H9 (cell line): ENCODE measurements around the gene FAM229B. TPM values are rescaled to one million over a fixed set of nuclear protein-coding genes. Genes with fewer than 3 reads are reported as not detected.

Source experiments
- DNase-seq: peaks from one replicate; pipeline ENCODE4 v3.0.0-alpha.2; 2017
- H2AFZ ChIP-seq: one replicate; pipeline ENCODE4 v1.6.1; 2013; ENCODE audit warnings: mild to moderate bottlenecking, low read length, control low read depth, moderate library complexity
- H2AK5ac ChIP-seq: 2 replicates; pipeline ENCODE4 v1.6.1; 2013; ENCODE audit warnings: low read length, control low read depth, mixed read lengths; ENCODE audit not compliant: insufficient read length
- H2BK120ac ChIP-seq: one replicate; pipeline ENCODE4 v1.6.1; 2013; ENCODE audit warnings: low read depth, mild to moderate bottlenecking, low read length, control low read depth, inconsistent platforms; ENCODE audit not compliant: poor library complexity, severe bottlenecking
- H2BK12ac ChIP-seq: 2 replicates; pipeline ENCODE4 v1.6.1; 2013; ENCODE audit warnings: low read length, control low read depth, mixed read lengths, low read depth; ENCODE audit not compliant: insufficient read length
- H2BK15ac ChIP-seq: 2 replicates; pipeline ENCODE4 v1.6.1; 2013; ENCODE audit warnings: low read depth, low read length, control low read depth
- H2BK20ac ChIP-seq: one replicate; pipeline ENCODE4 v1.6.1; 2013; ENCODE audit warnings: low read depth, mild to moderate bottlenecking, low read length, control low read depth, inconsistent platforms; ENCODE audit not compliant: poor library complexity, severe bottlenecking
- H2BK5ac ChIP-seq: 2 replicates; pipeline ENCODE4 v1.6.1; 2013; ENCODE audit warnings: low read length, control low read depth, mixed read lengths; ENCODE audit not compliant: insufficient read length
- H3K14ac ChIP-seq: 2 replicates; pipeline ENCODE4 v1.6.1; 2013; ENCODE audit warnings: low read length, control low read depth; ENCODE audit not compliant: insufficient read depth
- H3K18ac ChIP-seq: 2 replicates; pipeline ENCODE4 v1.6.1; 2013; ENCODE audit warnings: low read depth, mild to moderate bottlenecking, mixed read lengths, low read length, control low read depth; ENCODE audit not compliant: insufficient read length
- H3K23ac ChIP-seq: 2 replicates; pipeline ENCODE4 v1.6.1; 2013; ENCODE audit warnings: low read length, control low read depth, mixed read lengths, low read depth; ENCODE audit not compliant: insufficient read length
- H3K23me2 ChIP-seq: 2 replicates; pipeline ENCODE4 v1.6.1; 2013; ENCODE audit warnings: low read depth, mild to moderate bottlenecking, mixed read lengths, low read length, control low read depth; ENCODE audit not compliant: insufficient read length, poor library complexity, severe bottlenecking
- H3K27ac ChIP-seq: 2 replicates; pipeline ENCODE4 v1.5.1; 2013; ENCODE audit warnings: low read length, control low read depth, mixed read lengths, low read depth; ENCODE audit not compliant: insufficient read length
- H3K27me3 ChIP-seq: 2 replicates; pipeline ENCODE4 v1.6.1; 2013; ENCODE audit warnings: low read length, control low read depth, inconsistent platforms; ENCODE audit not compliant: insufficient read depth
- H3K4ac ChIP-seq: 2 replicates; pipeline ENCODE4 v1.6.1; 2013; ENCODE audit warnings: low read depth, mild to moderate bottlenecking, control low read depth, inconsistent platforms, low read length, moderate library complexity
- H3K4me1 ChIP-seq: 2 replicates; pipeline ENCODE4 v1.6.1; 2013; ENCODE audit warnings: low read length, control low read depth, inconsistent platforms; ENCODE audit not compliant: insufficient read depth
- H3K4me2 ChIP-seq: 2 replicates; pipeline ENCODE4 v1.6.1; 2013; ENCODE audit warnings: low read length, control low read depth, mixed read lengths; ENCODE audit not compliant: insufficient read length, insufficient read depth
- H3K56ac ChIP-seq: 2 replicates; pipeline ENCODE4 v1.6.1; 2013; ENCODE audit warnings: low read depth, mild to moderate bottlenecking, mixed read lengths, low read length, control low read depth; ENCODE audit not compliant: insufficient read length
- H3K79me1 ChIP-seq: 2 replicates; pipeline ENCODE4 v1.6.1; 2013; ENCODE audit warnings: low read depth, mild to moderate bottlenecking, moderate library complexity, low read length, control low read depth, inconsistent platforms; ENCODE audit not compliant: insufficient read depth, poor library complexity, severe bottlenecking
- H3K79me2 ChIP-seq: 2 replicates; pipeline ENCODE4 v1.6.1; 2013; ENCODE audit warnings: low read length, control low read depth, inconsistent platforms; ENCODE audit not compliant: insufficient read depth
- H3K9ac ChIP-seq: 2 replicates; pipeline ENCODE4 v1.6.1; 2013; ENCODE audit warnings: low read length, control low read depth, mixed read lengths; ENCODE audit not compliant: insufficient read length; ENCODE audit errors: extremely low read depth
- H3K9me3 ChIP-seq: one replicate; pipeline ENCODE4 v1.6.1; 2013; ENCODE audit warnings: low read depth, low read length, inconsistent platforms; ENCODE audit not compliant: control insufficient read depth
- H3T11ph ChIP-seq: one replicate; pipeline ENCODE4 v1.6.1; 2013; ENCODE audit warnings: mild to moderate bottlenecking, low read length, control low read depth, inconsistent platforms
- H4K20me1 ChIP-seq: one replicate; pipeline ENCODE4 v1.6.1; 2013; ENCODE audit not compliant: control insufficient read depth, insufficient read length, insufficient read depth
- H4K5ac ChIP-seq: 2 replicates; pipeline ENCODE4 v1.6.1; 2013; ENCODE audit warnings: low read depth, mild to moderate bottlenecking, mixed read lengths, low read length, control low read depth; ENCODE audit not compliant: insufficient read length
- H4K8ac ChIP-seq: replicated peaks from 2 replicates; pipeline ENCODE4 v1.6.1; 2013; ENCODE audit warnings: low read length, control low read depth, mixed read lengths, low read depth; ENCODE audit not compliant: insufficient read length
- H4K91ac ChIP-seq: 2 replicates; pipeline ENCODE4 v1.6.1; 2013; ENCODE audit warnings: low read depth, mild to moderate bottlenecking, moderate library complexity, mixed read lengths, low read length, control low read depth; ENCODE audit not compliant: insufficient read length
- H3K27ac Mint-ChIP-seq, 3 experiments: 2 replicates in 2 of 3; 3 replicates in 1 of 3; pipeline ENCODE4 v1.8.0; 2020 to 2021; ENCODE audit warnings: mixed read lengths in 3 of 3, mild to moderate bottlenecking in 1 of 3, moderate library complexity in 1 of 3
- H3K27me3 Mint-ChIP-seq: 2 replicates; pipeline ENCODE4 v1.8.0; 2021; ENCODE audit warnings: low read depth, mild to moderate bottlenecking, moderate library complexity, mixed read lengths
- H3K36me3 Mint-ChIP-seq, 3 experiments: 2 replicates in 2 of 3; 3 replicates in 1 of 3; pipeline ENCODE4 v1.8.0; 2020 to 2021; ENCODE audit warnings: low read depth in 3 of 3, mixed read lengths in 3 of 3; ENCODE audit not compliant: insufficient read depth in 1 of 3
- H3K4me1 Mint-ChIP-seq, 2 experiments: 2 replicates each; pipeline ENCODE4 v1.8.0; 2020; ENCODE audit warnings: mixed read lengths in 2 of 2
- H3K4me3 Mint-ChIP-seq, 2 experiments: 2 replicates in 1 of 2; 3 replicates in 1 of 2; pipeline ENCODE4 v1.8.0; 2020 to 2021; ENCODE audit warnings: mild to moderate bottlenecking in 2 of 2, mixed read lengths in 2 of 2, moderate library complexity in 1 of 2
- H3K9me3 Mint-ChIP-seq, 2 experiments: 2 replicates in 1 of 2; 3 replicates in 1 of 2; pipeline ENCODE4 v1.8.0; 2020; ENCODE audit warnings: mild to moderate bottlenecking in 2 of 2, mixed read lengths in 2 of 2, moderate library complexity in 1 of 2
- WGBS: extraction: QIAGEN DNeasy Blood & Tissue Kit; methylation state at CpG from one replicate; pipeline ENCODE4 v1.1.7; 2013; ENCODE audit warnings: missing lambda C conversion rate, low lambda C conversion rate, mixed read lengths; ENCODE audit not compliant: insufficient read length; ENCODE audit errors: extremely low coverage; 5-methylcytosine and 5-hydroxymethylcytosine counted together
- total RNA-seq: library from RNA; stranded (reverse); gene quantifications from 2 replicates; pipeline ENCODE4 v1.2.1, GENCODE V29; 2021
- TF ChIP-seq, protein P1 (sequence below): fragments of 200-600 bp; sonication (generic); conservative IDR thresholded peaks from 3 replicates; pipeline ENCODE4 v1.8.0; 2021; ENCODE audit warnings: antibody characterized with exemption, mild to moderate bottlenecking

FAM229B gene
- total RNA-seq, 1 experiment from 2014 or later: 8.2 TPM

DNA sequence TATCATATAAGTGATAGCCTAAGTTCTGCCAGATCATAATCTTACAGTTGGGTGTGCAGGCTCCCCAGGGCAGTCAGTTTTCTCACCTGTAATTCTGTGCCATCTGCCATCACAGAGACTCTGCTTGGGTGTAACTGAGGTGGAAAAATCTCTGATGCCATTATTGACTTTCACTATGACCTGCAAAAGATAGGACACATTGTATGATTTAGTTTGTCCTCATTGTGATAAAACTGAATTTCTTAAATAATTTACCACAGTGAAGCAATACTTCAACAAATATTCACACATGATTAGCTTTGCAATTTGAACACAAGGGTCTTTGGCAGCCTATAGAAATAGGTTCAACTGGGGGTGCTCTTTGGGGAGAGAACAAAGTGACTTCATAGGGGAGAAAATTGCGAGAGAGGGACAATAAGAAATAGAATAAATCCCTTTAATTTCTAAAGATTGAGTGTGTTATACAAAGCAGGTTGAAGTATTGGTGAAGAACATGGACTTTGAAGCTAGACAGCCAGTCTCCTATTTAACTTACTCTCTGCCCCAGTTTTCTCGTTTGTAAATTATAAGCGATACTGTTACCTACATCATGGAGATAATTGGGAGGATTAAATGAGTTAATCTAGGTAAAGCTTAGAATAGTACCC, 27.3 kb downstream of the FAM229B start:
- Histone ChIP-seq H3K14ac (no peak overlapping the region), H2BK12ac (no peak overlapping the region), H2BK120ac (no peak overlapping the region), H3K4me1 (no peaks in the 10 kb centered on the region), H3K56ac (no peak overlapping the region), H3K23ac (no peak overlapping the region), H4K91ac (no peak overlapping the region), H3K4me2 (no peak overlapping the region), H4K20me1 (no peaks in the 10 kb centered on the region), H2BK20ac (no peak overlapping the region), H3K4ac (no peak overlapping the region), H3T11ph (no peak overlapping the region), H3K9me3 (no peaks in the 10 kb centered on the region), H3K79me2 (no peaks in the 10 kb centered on the region), H3K23me2 (no peaks in the 10 kb centered on the region), H3K18ac (no peak overlapping the region), H4K8ac (no peak overlapping the region), H3K9ac (no peak overlapping the region), H4K5ac (no peak overlapping the region), H2AFZ (no peak overlapping the region), H2BK5ac (no peak overlapping the region), H3K27me3 (no peaks in the 10 kb centered on the region), H2BK15ac (no peak overlapping the region), H2AK5ac (no peak overlapping the region), H3K27ac (no peak overlapping the region), H3K79me1 (no peaks in the 10 kb centered on the region)
- no peak overlapping the region for H3K27ac Mint-ChIP-seq
- no peak for DNase-seq
- no CpG with 5 or more reads among the region's 3 CpGs for WGBS
- no peaks in the 10 kb centered on the region for H3K4me1 Mint-ChIP-seq
- TF ChIP-seq, protein P1, sequence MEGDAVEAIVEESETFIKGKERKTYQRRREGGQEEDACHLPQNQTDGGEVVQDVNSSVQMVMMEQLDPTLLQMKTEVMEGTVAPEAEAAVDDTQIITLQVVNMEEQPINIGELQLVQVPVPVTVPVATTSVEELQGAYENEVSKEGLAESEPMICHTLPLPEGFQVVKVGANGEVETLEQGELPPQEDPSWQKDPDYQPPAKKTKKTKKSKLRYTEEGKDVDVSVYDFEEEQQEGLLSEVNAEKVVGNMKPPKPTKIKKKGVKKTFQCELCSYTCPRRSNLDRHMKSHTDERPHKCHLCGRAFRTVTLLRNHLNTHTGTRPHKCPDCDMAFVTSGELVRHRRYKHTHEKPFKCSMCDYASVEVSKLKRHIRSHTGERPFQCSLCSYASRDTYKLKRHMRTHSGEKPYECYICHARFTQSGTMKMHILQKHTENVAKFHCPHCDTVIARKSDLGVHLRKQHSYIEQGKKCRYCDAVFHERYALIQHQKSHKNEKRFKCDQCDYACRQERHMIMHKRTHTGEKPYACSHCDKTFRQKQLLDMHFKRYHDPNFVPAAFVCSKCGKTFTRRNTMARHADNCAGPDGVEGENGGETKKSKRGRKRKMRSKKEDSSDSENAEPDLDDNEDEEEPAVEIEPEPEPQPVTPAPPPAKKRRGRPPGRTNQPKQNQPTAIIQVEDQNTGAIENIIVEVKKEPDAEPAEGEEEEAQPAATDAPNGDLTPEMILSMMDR: no peak
- H3K36me3 Mint-ChIP-seq: no peaks in the 10 kb centered on the region
- H3K9me3 Mint-ChIP-seq: no peaks in the 10 kb centered on the region
- no peak overlapping the region for H3K4me3 Mint-ChIP-seq
- no peaks in the 10 kb centered on the region for H3K27me3 Mint-ChIP-seq
